Large intestine (tissue), 3 donors: Measurements from ENCODE around the gene ZNF107. TPM values are rescaled to one million over a fixed set of nuclear protein-coding genes. Genes with fewer than 3 reads are reported as not detected.
"Not testable (repeated sequence)": the region's sequence is repeated elsewhere in the genome, so short reads cannot be mapped to it uniquely, and the experiment has no call there.

Experiments
- DNase-seq, 2 donors: peaks; one replicate each; pipeline versions ENCODE4 v3.0.0 to v3.0.0-alpha.2; 2013
- H3K27ac ChIP-seq: one replicate; pipeline ENCODE4 v1.5.1; 2013; ENCODE audit warnings: low read length
- H3K27me3 ChIP-seq: 2 replicates; pipeline ENCODE4 v1.6.1; 2013; ENCODE audit warnings: low read length; ENCODE audit not compliant: control insufficient read depth, insufficient read depth
- H3K36me3 ChIP-seq: 2 replicates; pipeline ENCODE4 v1.6.1; 2013; ENCODE audit warnings: low read length; ENCODE audit not compliant: control insufficient read depth, insufficient read depth
- H3K4me1 ChIP-seq: one replicate; pipeline ENCODE4 v1.6.1; 2013; ENCODE audit warnings: low read length; ENCODE audit not compliant: control insufficient read depth, insufficient read depth
- H3K4me3 ChIP-seq: one replicate; pipeline ENCODE4 v1.5.1; 2013; ENCODE audit warnings: low read length
- H3K9me3 ChIP-seq: one replicate; pipeline ENCODE4 v1.6.1; 2013; ENCODE audit warnings: mild to moderate bottlenecking, low read depth, low read length, moderate library complexity; ENCODE audit not compliant: control insufficient read depth
- WGBS: methylation state at CpG from one replicate; pipeline ENCODE4 v1.1.5; 2013; ENCODE audit warnings: low lambda C conversion rate; ENCODE audit not compliant: insufficient coverage; 5-methylcytosine and 5-hydroxymethylcytosine counted together
- polyA plus RNA-seq: library from polyadenylated mRNA; unstranded; fragments of 120-200 nt; gene quantifications from one replicate; pipeline ENCODE4 v1.2.1, GENCODE V29; 2013

ZNF107 gene
- polyA plus RNA-seq, 1 donor: 6.1 TPM

DNA sequence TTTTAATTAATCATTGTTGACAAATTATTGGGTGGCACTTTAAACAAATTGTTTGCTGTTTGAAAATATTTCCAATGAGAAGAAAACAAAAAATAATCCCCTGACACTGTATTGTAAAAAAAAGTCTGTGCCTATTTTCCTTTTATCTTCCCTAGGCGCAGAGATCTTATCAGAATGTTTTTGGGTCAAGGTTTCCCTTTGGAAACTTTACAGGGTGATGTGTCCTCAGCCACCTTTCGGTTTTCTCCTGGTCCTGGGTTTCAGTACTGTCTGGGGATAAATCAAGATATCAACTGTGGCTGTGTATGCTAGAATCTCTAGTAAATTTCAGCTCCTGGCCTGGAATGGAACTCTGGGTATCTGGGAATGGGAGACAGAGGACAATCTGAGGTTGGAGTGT lies 1.4 kb downstream of the ZNF107 start:
- Histone ChIP-seq H3K4me1 (peaks cover 4% of the 10 kb centered on the region), H3K9me3 (no peaks in the 10 kb centered on the region), H3K27me3 (no peaks in the 10 kb centered on the region), H3K4me3 (no peak overlapping the region), H3K27ac (no peak overlapping the region), H3K36me3 (peaks cover 20% of the 10 kb centered on the region)
- WGBS: no CpG with 5 or more reads among the region's 2 CpGs
- no peak for DNase-seq

DNA sequence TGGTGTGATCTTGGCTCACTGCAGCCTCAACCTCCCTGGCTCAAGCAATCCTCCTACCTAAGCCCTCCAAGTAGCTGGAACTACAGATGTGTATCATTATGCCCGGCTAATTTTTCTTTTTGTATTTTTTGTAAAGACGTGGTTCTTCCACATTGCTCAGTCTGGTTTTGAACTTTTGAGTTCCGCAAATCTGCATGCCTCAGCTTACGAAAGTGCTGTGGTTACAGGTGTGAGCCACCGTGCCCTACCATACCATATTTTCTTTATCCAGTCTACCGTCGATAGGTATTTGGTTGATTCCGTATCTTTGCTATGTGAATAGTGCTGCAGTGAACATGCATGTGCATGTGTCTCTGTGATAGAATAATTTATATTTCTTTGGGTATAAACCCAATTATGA lies 6.5 kb downstream of the ZNF107 start:
- Histone ChIP-seq H3K4me1 (no peaks in the 10 kb centered on the region), H3K27me3 (no peaks in the 10 kb centered on the region), H3K36me3 (peaks cover 20% of the 10 kb centered on the region), H3K27ac (no peak overlapping the region), H3K4me3 (no peak overlapping the region), H3K9me3 (peaks cover 10% of the 10 kb centered on the region)
- WGBS: 100% methylated on average over 2 of the region's 8 CpGs
- no peak for DNase-seq

DNA sequence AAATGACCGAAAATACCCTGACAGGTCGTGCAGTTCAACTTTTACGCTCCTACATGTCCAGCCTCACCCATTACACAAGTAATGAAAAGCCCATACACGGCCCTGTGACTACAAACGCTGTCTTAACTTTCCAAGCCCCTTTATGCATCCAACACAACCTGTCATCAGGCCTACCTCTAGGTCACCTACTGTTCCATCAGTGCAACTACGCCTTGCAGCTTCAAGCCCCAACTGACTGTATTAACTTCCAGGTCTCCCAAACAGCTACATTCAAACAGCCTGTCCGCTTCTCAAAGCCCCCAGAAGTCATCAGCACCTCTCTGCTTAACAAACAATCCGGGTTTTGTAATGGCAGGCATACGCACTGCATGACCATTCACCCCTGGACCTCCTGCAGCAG lies 19.2 kb downstream of the ZNF107 start:
- no peaks in the 10 kb centered on the region for H3K27me3 ChIP-seq
- H3K36me3 ChIP-seq: peaks cover 68% of the 10 kb centered on the region
- DNase-seq: no peak
- no peak overlapping the region for H3K4me3 ChIP-seq
- H3K27ac ChIP-seq: no peak overlapping the region
- no peaks in the 10 kb centered on the region for H3K4me1 ChIP-seq
- WGBS: no CpG with 5 or more reads among the region's 9 CpGs
- peaks cover 28% of the 10 kb centered on the region for H3K9me3 ChIP-seq

DNA sequence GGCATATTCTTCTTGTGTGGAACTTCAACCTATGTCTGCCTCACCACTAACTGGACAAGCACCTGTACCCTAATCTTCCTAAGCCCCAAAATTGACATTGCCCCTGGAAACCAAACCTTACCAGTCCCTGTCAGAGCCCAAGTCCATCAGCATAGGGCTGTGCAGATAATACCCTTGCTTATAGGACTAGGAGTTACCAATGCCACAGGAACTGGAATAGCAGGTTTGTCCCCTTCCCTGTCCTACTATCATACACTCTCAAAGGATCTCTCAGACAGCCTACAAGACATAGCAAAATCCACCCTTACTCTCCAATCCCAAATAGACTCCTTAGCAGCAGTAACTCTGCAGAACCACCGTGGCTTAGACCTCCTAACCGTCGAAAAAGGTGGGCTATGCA lies 19.8 kb downstream of the ZNF107 start:
- H3K36me3 ChIP-seq: peaks cover 64% of the 10 kb centered on the region
- H3K27ac ChIP-seq: no peak overlapping the region
- H3K9me3 ChIP-seq: peaks cover 25% of the 10 kb centered on the region
- H3K4me1 ChIP-seq: no peaks in the 10 kb centered on the region
- DNase-seq: no peak
- no peaks in the 10 kb centered on the region for H3K27me3 ChIP-seq
- no peak overlapping the region for H3K4me3 ChIP-seq
- WGBS: no CpG with 5 or more reads among the region's 3 CpGs

DNA sequence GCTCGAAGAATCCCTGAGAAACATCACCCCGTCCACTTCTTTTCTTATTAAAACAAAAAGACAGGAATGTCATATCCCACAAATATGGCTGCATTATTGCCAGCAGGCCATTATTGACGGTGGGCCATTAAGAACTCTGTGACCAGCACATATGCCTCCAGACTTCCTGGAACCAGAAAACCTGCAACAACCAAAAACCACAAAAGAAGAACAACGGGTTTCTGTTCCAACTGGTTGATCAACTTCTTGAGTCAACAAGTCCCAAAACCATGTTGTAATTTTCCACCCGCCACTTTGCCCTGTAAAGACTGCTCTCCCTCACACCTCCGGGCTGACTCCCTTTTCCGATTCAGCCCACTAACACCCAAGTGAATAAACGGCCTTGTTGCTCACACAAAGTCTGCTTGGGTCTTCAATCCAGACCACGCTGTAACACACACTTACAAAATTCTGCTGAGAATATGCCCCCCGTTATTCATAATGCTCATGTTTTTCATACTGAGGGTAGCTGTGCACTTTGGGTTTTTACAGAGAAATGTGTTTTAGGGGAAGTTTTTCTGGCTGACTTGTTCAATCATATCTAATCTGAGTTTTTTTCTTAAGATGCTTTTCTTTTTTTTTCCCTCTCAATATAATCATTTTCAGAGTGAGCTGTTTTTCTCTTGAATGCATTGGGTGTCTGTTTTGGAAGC lies 20.7 kb downstream of the ZNF107 start:
- Histone ChIP-seq H3K27me3 (no peaks in the 10 kb centered on the region), H3K4me1 (no peaks in the 10 kb centered on the region), H3K9me3 (peaks cover 19% of the 10 kb centered on the region), H3K36me3 (peaks cover 58% of the 10 kb centered on the region), H3K4me3 (no peak overlapping the region), H3K27ac (no peak overlapping the region)
- no peak for DNase-seq
- no CpG with 5 or more reads among the region's 10 CpGs for WGBS

GRCh38 chr7:64687249-64687648 lies 21.3 kb downstream of the ZNF107 start:
- H3K27me3 ChIP-seq: no peaks in the 10 kb centered on the region
- no CpG with 5 or more reads among the region's 1 CpG for WGBS
- peaks cover 56% of the 10 kb centered on the region for H3K36me3 ChIP-seq
- peaks cover 16% of the 10 kb centered on the region for H3K9me3 ChIP-seq
- H3K4me1 ChIP-seq: no peaks in the 10 kb centered on the region
- H3K4me3 ChIP-seq: no peak overlapping the region
- no peak for DNase-seq
- H3K27ac ChIP-seq: no peak overlapping the region

DNA sequence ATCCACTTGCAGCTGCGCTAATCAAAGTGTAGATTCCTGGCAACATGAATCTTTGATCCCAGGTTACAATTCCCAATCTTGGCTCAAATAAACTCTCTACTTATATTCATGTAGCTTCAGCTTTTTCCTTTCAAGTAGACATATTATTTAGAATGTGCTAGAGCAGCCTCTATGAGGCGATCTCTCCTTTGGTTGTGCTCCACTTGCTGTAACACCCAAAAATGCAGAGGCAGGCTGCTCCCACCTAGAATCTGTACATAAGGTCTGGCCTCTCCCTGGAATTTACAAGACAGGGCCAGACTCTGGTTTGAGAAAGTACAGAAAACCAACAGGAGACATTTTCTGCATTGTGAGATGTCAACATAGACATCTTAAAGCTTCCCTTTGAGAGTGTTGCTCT lies 23.1 kb downstream of the ZNF107 start:
- Histone ChIP-seq H3K4me1 (no peaks in the 10 kb centered on the region), H3K9me3 (peaks cover 14% of the 10 kb centered on the region), H3K36me3 (peaks cover 44% of the 10 kb centered on the region), H3K4me3 (no peak overlapping the region), H3K27ac (no peak overlapping the region), H3K27me3 (no peaks in the 10 kb centered on the region)
- DNase-seq: no peak
- 100% methylated on average over 1 of the region's 2 CpGs for WGBS

- Histone ChIP-seq H3K27ac (no peak overlapping the region), H3K36me3 (peaks cover 23% of the 10 kb centered on the region), H3K4me3 (no peak overlapping the region), H3K4me1 (no peaks in the 10 kb centered on the region), H3K9me3 (peaks cover 12% of the 10 kb centered on the region), H3K27me3 (no peaks in the 10 kb centered on the region)
- DNase-seq: no peak
These were observed 25.9 kb downstream of the ZNF107 start for GRCh38 chr7:64691831-64692230.

DNA sequence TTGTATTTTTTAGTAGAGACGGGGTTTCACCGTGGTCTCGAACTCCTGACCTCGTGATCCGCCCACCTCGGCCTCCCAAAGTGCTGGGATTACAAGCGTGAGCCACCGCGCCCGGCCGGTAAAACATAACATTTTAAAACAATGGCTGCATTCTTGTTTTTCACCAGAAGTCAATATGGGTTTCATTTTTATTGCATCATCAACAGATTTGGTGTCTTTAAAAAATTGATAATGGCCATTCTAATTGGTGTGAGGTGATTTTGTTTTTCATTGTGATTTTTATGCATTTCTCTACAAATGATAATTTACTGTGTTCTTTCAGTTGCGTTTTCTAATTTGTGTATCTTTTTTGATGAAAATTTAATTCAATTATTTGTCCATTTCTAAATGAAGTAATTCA lies 31.9 kb downstream of the ZNF107 start:
- not testable (repeated sequence) for H3K4me3 ChIP-seq, H3K27me3 ChIP-seq, H3K4me1 ChIP-seq, H3K27ac ChIP-seq, DNase-seq
- H3K36me3 ChIP-seq: peaks cover 17% of the 10 kb centered on the region
- peaks cover 28% of the 10 kb centered on the region for H3K9me3 ChIP-seq
- 100% methylated on average over 1 of the region's 12 CpGs for WGBS

- DNase-seq: no peak
- Histone ChIP-seq H3K4me1 (no peaks in the 10 kb centered on the region), H3K27me3 (no peaks in the 10 kb centered on the region), H3K27ac (no peak overlapping the region), H3K36me3 (peaks cover 4% of the 10 kb centered on the region), H3K9me3 (peaks cover 50% of the 10 kb centered on the region), H3K4me3 (no peak overlapping the region)
- no CpG with 5 or more reads among the region's 2 CpGs for WGBS
These were observed 40.8 kb downstream of the ZNF107 start for GRCh38 chr7:64706625-64707292.

DNA sequence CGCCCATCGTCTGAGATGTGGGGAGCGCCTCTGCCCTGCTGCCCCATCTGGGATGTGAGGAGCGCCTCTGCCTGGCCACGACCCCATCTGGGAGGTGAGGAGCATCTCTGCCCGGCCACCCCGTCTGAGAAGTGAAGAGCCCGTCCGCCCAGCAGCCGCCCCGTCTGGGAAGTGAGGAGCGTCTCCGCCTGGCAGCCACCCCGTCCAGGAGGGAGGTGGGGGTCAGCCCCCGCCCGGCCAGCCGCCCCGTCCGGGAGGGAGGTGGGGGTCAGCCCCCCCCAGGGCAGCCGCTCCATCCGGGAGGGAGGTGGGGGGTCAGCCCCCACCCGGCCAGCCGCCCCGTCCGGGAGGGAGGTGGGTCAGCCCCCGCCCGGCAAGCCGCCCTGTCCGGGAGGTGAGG lies 52.0 kb downstream of the ZNF107 start:
- H3K9me3 ChIP-seq: peaks cover 24% of the 10 kb centered on the region
- WGBS: no CpG with 5 or more reads among the region's 29 CpGs

More for the DNA sequence above, 52.0 kb downstream of the ZNF107 start:
- H3K36me3 ChIP-seq, H3K4me3 ChIP-seq, DNase-seq, H3K27me3 ChIP-seq, H3K4me1 ChIP-seq, H3K27ac ChIP-seq: not testable (repeated sequence)
